Astrocyte (in vitro differentiated cells and primary cell): Measurements from ENCODE around the gene SMC3. TPM values are rescaled to one million over a fixed set of nuclear protein-coding genes. Genes with fewer than 3 reads are reported as not detected.

ENCODE experiments used
- DNase-seq: peaks from one replicate; pipeline ENCODE4 v3.0.0-alpha.2; 2010; ENCODE audit warnings: low read depth
- FAIRE-seq: peaks from 2 replicates; lab custom pipeline; 2011; peaks lifted over from hg19 to GRCh38; lab: Jason Lieb, UNC
- H2AFZ ChIP-seq: 2 replicates; pipeline ENCODE4 v1.6.0; 2012; ENCODE audit warnings: low read depth, low read length, inconsistent platforms
- H3K27ac ChIP-seq: 2 replicates; pipeline ENCODE4 v1.5.1; 2011; ENCODE audit warnings: low read depth, low read length, inconsistent platforms
- H3K27me3 ChIP-seq: 2 replicates; pipeline ENCODE4 v1.6.0; 2011; ENCODE audit warnings: low read length, inconsistent platforms; ENCODE audit not compliant: insufficient read depth
- H3K36me3 ChIP-seq: 2 replicates; pipeline ENCODE4 v1.5.1; 2011; ENCODE audit warnings: low read length, inconsistent platforms; ENCODE audit not compliant: insufficient read depth
- H3K4me1 ChIP-seq: 2 replicates; pipeline ENCODE4 v1.5.1; 2011; ENCODE audit warnings: low read length, inconsistent platforms; ENCODE audit not compliant: insufficient read depth
- H3K4me2 ChIP-seq: 2 replicates; pipeline ENCODE4 v1.6.0; 2012; ENCODE audit warnings: low read length, inconsistent platforms
- H3K4me3 ChIP-seq: 2 replicates; pipeline ENCODE4 v1.5.1; 2011; ENCODE audit warnings: low read depth, mild to moderate bottlenecking, low read length, inconsistent platforms; ENCODE audit not compliant: insufficient read depth
- H3K79me2 ChIP-seq: 2 replicates; pipeline ENCODE4 v1.6.0; 2012; ENCODE audit warnings: mild to moderate bottlenecking, low read length, inconsistent platforms; ENCODE audit not compliant: insufficient read depth
- H3K9ac ChIP-seq: 2 replicates; pipeline ENCODE4 v1.6.0; 2012; ENCODE audit warnings: mild to moderate bottlenecking, low read length, inconsistent platforms
- H3K9me3 ChIP-seq: 2 replicates; pipeline ENCODE4 v1.5.1; 2012; ENCODE audit warnings: low read depth, mild to moderate bottlenecking, low read length, inconsistent platforms; ENCODE audit not compliant: insufficient read depth
- H4K20me1 ChIP-seq: 2 replicates; pipeline ENCODE4 v1.6.0; 2012; ENCODE audit warnings: low read length, inconsistent platforms; ENCODE audit not compliant: insufficient read depth
- H3K27ac Mint-ChIP-seq: one replicate; pipeline ENCODE4 v1.8.0; 2021; ENCODE audit warnings: mild to moderate bottlenecking, mixed read lengths; ENCODE audit not compliant: unreplicated experiment
- H3K27me3 Mint-ChIP-seq: one replicate; pipeline ENCODE4 v1.8.0; 2021; ENCODE audit warnings: low read depth, mixed read lengths; ENCODE audit not compliant: unreplicated experiment
- H3K36me3 Mint-ChIP-seq: one replicate; pipeline ENCODE4 v1.8.0; 2021; ENCODE audit warnings: low read depth, mixed read lengths; ENCODE audit not compliant: unreplicated experiment
- H3K4me1 Mint-ChIP-seq: one replicate; pipeline ENCODE4 v1.8.0; 2021; ENCODE audit warnings: low read depth, mixed read lengths; ENCODE audit not compliant: unreplicated experiment
- H3K4me3 Mint-ChIP-seq: one replicate; pipeline ENCODE4 v1.8.0; 2021; ENCODE audit warnings: mild to moderate bottlenecking, moderate library complexity, mixed read lengths; ENCODE audit not compliant: unreplicated experiment
- H3K9me3 Mint-ChIP-seq: one replicate; pipeline ENCODE4 v1.8.0; 2021; ENCODE audit warnings: mild to moderate bottlenecking, mixed read lengths; ENCODE audit not compliant: unreplicated experiment
- EZH2 ChIP-seq: IDR thresholded peaks from 2 replicates; pipeline ENCODE4 v1.6.1; 2012; ENCODE audit warnings: mild to moderate bottlenecking, low read length, inconsistent platforms; ENCODE audit not compliant: insufficient read depth
- total RNA-seq: library from RNA; stranded (reverse); gene quantifications from 2 replicates; pipeline ENCODE4 v1.2.1, GENCODE V29; 2021
- TF ChIP-seq, protein P1 (sequence below): IDR thresholded peaks from 2 replicates; pipeline ENCODE4 v1.5.1; 2011; ENCODE audit warnings: low read depth, mild to moderate bottlenecking, inconsistent platforms, low read length, moderate library complexity; ENCODE audit not compliant: insufficient read depth

SMC3 gene
- total RNA-seq, 1 donor from 2014 or later: 27.2 TPM

GRCh38 chr10:110571093-110571743 lies 3.7 kb downstream of the SMC3 start:
- Histone ChIP-seq H3K79me2 (peaks cover 86% of the 10 kb centered on the region), H3K27ac (no peak overlapping the region), H2AFZ (no peak overlapping the region), H3K4me1 (peaks cover 7% of the 10 kb centered on the region), H3K4me2 (no peak overlapping the region), H3K36me3 (no peaks in the 10 kb centered on the region), H3K9ac (no peak overlapping the region), H4K20me1 (peaks cover 25% of the 10 kb centered on the region), H3K27me3 (no peaks in the 10 kb centered on the region), H3K9me3 (no peaks in the 10 kb centered on the region), H3K4me3 (no peak overlapping the region)
- H3K4me3 Mint-ChIP-seq: no peak overlapping the region
- no peaks in the 10 kb centered on the region for H3K9me3 Mint-ChIP-seq
- H3K36me3 Mint-ChIP-seq: no peaks in the 10 kb centered on the region
- FAIRE-seq: no peak
- no peaks in the 10 kb centered on the region for H3K27me3 Mint-ChIP-seq
- TF ChIP-seq, protein P1, sequence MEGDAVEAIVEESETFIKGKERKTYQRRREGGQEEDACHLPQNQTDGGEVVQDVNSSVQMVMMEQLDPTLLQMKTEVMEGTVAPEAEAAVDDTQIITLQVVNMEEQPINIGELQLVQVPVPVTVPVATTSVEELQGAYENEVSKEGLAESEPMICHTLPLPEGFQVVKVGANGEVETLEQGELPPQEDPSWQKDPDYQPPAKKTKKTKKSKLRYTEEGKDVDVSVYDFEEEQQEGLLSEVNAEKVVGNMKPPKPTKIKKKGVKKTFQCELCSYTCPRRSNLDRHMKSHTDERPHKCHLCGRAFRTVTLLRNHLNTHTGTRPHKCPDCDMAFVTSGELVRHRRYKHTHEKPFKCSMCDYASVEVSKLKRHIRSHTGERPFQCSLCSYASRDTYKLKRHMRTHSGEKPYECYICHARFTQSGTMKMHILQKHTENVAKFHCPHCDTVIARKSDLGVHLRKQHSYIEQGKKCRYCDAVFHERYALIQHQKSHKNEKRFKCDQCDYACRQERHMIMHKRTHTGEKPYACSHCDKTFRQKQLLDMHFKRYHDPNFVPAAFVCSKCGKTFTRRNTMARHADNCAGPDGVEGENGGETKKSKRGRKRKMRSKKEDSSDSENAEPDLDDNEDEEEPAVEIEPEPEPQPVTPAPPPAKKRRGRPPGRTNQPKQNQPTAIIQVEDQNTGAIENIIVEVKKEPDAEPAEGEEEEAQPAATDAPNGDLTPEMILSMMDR: no peak
- no peak for TF ChIP-seq EZH2
- DNase-seq: no peak
- no peak overlapping the region for H3K27ac Mint-ChIP-seq
- H3K4me1 Mint-ChIP-seq: peaks cover 16% of the 10 kb centered on the region

DNA sequence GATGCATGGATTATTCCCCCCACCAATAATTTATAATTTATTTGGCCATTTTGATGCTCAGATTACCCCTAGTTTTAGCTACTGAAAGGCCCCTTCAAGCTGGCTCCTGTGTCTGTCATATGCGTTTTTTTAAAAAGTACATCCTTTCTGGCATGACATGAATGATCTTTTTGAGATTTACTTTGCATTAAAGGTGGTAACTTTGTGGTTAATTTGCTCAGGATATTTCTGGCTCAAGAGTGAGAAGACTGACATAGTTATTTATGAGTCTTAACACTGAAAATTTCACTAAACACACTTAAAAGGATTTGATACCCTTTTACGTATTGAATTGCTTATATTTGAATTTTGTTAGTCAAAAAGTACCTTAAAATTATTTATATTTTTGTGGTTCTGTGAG lies 5.4 kb downstream of the SMC3 start:
- FAIRE-seq (no peak), DNase-seq (no peak)
- Histone ChIP-seq H3K27ac (no peak overlapping the region), H3K4me1 (peaks cover 7% of the 10 kb centered on the region), H3K9me3 (no peaks in the 10 kb centered on the region), H3K79me2 (peaks cover 91% of the 10 kb centered on the region), H3K9ac (no peak overlapping the region), H2AFZ (no peak overlapping the region), H3K4me2 (no peak overlapping the region), H3K4me3 (no peak overlapping the region), H4K20me1 (peaks cover 25% of the 10 kb centered on the region), H3K27me3 (no peaks in the 10 kb centered on the region), H3K36me3 (no peaks in the 10 kb centered on the region)
- TF ChIP-seq EZH2: no peak
- TF ChIP-seq, protein P1: no peak
- H3K9me3 Mint-ChIP-seq: no peaks in the 10 kb centered on the region
- H3K4me1 Mint-ChIP-seq: peaks cover 17% of the 10 kb centered on the region
- H3K27me3 Mint-ChIP-seq: no peaks in the 10 kb centered on the region
- H3K4me3 Mint-ChIP-seq: no peak overlapping the region
- H3K36me3 Mint-ChIP-seq: no peaks in the 10 kb centered on the region
- no peak overlapping the region for H3K27ac Mint-ChIP-seq

DNA sequence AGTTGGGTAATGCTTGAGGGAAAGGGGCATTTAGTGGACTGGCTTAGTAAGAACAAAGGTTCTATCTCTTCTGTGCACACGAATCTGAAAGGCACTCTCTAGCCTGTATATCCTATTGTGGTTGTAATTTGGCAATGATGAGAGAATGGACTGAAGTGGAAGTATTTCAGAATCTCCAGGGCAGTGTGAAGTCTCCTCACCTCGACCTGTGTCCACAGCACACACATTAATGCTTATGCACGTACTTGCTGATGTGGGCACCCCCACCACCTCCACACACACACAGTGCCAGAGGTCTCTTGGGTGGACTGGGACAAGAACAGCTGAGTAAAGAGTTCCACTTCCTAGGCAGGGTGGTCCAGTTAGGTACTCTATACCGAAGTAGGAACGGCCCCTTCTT lies 6.9 kb downstream of the SMC3 start:
- no peaks in the 10 kb centered on the region for H3K27me3 Mint-ChIP-seq
- peaks cover 81% of the 10 kb centered on the region for H3K79me2 ChIP-seq
- H3K4me2 ChIP-seq: no peak overlapping the region
- H3K4me3 Mint-ChIP-seq: no peak overlapping the region
- no peak overlapping the region for H3K4me3 ChIP-seq
- no peak for FAIRE-seq
- H2AFZ ChIP-seq: no peak overlapping the region
- H3K9me3 Mint-ChIP-seq: no peaks in the 10 kb centered on the region
- H3K27me3 ChIP-seq: no peaks in the 10 kb centered on the region
- no peak overlapping the region for H3K9ac ChIP-seq
- no peak for TF ChIP-seq EZH2
- TF ChIP-seq, protein P1: no peak
- peaks cover 2% of the 10 kb centered on the region for H3K4me1 ChIP-seq
- H3K27ac ChIP-seq: no peak overlapping the region
- H3K9me3 ChIP-seq: no peaks in the 10 kb centered on the region
- peaks cover 15% of the 10 kb centered on the region for H3K4me1 Mint-ChIP-seq
- peaks cover 11% of the 10 kb centered on the region for H3K36me3 ChIP-seq
- no peak for DNase-seq
- H4K20me1 ChIP-seq: peaks cover 21% of the 10 kb centered on the region
- H3K27ac Mint-ChIP-seq: no peak overlapping the region
- H3K36me3 Mint-ChIP-seq: peaks cover 3% of the 10 kb centered on the region
